NK-92 treated with Interleukin-12 subunit alpha and Interleukin-12 subunit beta, amount 100 ng/mL, for 24 hours (cell line): ENCODE measurements around the gene BRSK1.
"Not testable (repeated sequence)": the region's sequence is repeated elsewhere in the genome, so short reads cannot be mapped to it uniquely, and the experiment has no call there.

ENCODE experiments used
- DNase-seq: peaks from one replicate; lab custom pipeline; 2025; lab: John Stamatoyannopoulos, UW

BRSK1 gene

GRCh38 chr19:55329791-55330190, 46.0 kb downstream of the BRSK1 start:
- DNase-seq, result not testable (repeated sequence)

DNA sequence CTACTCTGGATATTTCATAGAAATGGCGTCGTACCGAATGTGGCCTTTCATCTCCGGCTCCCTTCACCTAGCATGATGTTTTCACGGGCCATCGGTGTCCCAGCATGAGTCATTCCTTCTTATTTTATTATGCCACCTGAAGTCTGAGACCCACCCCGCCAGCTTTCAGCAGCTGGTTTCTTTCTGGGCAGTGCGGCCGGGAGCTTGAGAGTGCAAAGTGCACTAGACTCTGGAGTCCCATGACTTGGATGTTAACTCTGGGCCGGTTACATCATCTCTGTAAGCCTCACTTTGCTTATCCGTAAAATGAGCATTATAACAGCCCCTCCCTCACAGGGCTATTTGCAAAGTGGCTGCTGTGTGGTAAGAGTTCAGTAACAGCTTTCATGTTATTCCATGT, 50.1 kb downstream of the BRSK1 start:
- no peak for DNase-seq

GRCh38 chr19:55336101-55336500, 52.3 kb downstream of the BRSK1 start:
- DNase-seq, result no peak

GRCh38 chr19:55339105-55339888, 55.5 kb downstream of the BRSK1 start, which contains the start of gene KMT5C:
Gene KMT5C (plus strand): TSS chr19:55339876. CDS start chr19:55341937, 2,061 bp downstream.
- DNase-seq, result peak; percentile 100

DNA sequence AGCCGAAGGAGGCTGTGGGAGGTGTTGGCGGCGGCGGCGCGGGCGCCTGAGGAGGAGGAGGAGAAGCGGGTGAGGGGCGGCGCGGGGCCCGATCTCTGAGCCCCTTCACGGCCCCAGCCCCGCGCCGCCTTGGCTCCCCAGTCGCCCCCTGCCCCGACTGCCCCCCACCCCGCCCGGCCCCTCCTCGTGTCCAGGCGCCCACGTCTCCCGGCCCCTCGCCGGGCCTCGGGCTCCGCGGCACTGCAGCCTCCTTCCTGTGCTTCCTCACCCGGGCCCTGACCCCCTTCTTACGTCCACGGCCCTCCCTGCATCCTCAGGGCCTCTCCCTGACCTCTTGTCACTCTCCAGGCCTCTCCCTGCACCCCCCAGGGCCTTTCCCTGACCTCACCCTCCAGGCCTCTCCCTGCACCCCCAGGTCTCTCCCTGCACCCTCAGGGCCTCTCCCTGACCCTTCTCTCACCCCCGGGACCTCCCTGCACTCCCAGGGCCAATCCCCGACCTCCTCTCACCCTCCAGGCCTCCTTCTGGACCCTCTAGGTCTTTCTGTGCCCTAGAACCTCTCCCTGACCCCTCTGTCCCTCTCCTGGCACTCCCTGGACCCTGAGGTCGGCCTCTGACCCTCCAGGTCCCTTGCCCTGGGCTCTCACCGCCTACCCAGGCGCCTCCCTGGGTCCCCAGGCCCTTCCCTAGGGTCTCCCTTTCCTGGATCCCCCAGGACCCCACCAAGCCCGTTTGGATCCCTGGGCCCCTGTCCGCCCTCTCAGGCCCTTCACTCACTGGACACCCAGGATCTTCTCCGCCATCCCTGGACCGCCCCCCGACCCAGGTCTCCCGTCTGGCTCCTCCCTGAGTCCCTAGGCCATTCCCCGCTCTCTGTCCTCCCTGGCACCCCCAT, 56.3 kb downstream of the BRSK1 start:
- DNase-seq, result no peak

- no peak for DNase-seq
Observed at GRCh38 chr19:55340784-55341147, 57.0 kb downstream of the BRSK1 start.

DNA sequence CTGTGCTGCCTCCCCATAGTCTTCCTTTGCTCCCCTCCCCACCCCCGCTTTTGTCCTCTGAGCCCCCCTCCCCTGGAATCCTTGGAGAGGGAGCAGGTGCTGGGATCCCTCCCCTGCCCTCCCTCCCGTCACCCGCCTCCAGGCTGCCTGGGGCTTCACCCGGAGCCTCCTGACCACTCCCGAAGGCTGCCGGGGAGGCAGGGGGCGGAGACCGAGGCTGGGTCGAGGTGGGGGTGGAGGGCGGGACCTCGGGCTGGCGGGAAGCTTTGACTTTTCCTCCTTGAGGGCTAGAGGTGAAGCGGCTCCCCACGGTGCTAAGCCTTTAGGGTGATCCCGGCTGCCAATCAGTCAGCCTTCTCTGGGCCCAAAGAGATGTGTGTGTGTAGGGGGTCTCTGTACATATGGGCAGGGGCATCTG, 57.4 kb downstream of the BRSK1 start:
- no peak for DNase-seq

DNA sequence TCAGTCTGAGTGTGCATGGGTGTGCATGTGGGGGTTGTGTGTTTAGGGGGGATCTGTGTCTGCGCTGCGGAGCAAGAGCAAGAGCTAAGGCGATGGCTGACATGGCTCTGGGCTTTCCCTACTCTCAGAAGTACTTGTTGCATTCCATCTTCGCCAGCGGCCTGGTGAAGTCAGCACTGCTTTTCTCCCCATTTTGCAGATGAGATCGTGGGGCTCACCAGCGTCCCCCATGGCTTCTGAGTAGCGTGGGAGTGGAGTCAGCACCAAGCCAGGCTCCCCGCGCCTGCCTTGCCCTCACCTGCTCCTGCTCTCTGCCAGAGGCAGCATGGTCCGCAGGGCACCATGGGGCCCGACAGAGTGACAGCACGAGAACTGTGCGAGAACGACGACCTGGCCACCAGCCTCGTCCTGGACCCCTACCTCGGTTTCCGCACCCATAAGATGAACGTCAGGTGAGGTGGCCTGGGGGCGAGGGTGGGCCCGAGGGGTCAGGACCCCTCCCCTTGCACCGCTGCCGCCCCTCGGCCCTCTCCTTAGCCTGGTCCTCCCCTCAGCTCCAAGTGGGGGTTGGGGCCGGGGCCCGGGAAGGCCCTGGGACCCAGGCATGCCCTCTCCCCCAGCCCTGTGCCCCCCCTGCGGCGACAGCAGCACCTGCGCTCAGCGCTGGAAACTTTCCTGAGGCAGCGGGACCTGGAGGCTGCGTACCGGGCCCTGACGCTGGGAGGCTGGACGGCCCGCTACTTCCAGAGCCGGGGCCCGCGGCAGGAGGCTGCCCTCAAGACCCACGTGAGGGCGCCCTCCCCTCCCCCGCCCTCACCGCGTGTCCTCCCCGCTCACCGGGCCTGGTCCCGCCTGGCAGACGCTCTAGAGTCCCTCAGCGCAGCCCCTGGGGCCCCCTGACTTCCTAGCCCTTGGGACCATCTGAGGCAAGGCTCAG, 58.1 kb downstream of the BRSK1 start:
- no peak for DNase-seq

- no peak for DNase-seq
Observed at GRCh38 chr19:55344444-55344843, 60.6 kb downstream of the BRSK1 start.

DNA sequence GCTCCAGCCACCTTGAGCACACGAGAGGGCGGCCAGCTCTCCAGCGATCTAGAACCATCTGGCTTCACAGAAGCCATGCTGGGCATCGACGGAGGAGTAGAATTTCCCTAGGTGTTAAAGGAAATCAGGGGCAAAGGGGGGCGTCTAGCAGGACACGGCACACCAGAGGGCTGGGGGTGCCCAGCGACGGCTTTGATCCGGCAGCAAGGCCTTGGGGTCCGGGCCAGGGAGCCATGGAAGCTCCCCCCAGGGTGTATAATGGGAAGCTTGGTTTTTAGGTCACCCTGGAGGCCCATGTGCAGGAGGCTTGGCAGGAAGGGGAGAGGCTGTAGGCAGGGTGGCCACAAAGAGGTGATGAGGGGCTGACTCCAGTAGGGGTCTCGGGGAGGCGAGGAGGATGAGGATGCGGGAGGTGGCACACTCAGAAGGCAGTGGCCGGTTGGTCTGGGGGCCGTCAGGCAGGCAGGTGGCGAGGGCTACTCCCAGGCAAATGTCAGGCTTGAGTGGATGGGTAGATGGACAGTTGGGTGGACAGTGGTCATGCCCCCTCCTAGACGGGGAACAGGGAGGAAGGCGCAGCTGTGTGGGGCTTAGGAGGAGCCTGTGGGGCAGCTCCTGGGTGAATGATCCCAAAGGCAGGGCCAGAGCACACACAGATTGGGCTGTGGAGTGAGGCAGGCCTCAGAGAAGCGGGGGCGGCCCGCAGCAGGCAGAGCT, 61.5 kb downstream of the BRSK1 start:
- no peak for DNase-seq

- DNase-seq, result no peak
Observed at GRCh38 chr19:55345818-55346724, 62.3 kb downstream of the BRSK1 start.

DNA sequence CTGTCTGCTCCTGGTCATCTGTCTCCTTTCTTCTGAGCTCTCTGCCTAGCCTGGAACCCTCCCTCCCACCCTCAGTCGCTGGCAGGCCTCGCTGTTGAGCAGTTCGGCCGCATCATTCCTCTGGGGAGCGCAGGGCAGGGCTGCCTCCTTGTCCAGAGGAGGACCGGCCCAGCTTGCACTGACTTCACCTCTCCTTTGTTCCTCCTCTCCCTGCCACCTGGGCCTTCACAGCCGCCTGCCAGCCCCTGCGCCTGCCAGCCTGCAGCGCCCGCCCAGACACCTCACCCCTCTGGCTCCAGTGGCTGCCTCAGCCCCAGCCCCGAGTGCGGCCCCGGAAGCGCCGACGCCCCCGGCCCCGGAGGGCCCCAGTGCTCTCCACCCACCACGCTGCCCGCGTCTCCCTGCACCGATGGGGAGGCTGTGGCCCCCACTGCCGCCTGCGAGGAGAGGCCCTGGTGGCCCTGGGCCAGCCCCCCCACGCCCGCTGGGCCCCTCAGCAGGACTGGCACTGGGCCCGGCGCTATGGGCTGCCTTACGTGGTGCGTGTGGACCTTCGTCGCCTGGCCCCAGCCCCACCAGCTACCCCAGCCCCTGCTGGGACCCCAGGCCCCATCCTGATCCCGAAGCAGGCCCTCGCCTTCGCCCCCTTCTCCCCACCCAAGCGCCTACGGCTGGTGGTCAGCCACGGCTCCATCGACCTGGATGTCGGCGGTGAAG, 63.1 kb downstream of the BRSK1 start:
- DNase-seq, result no peak

GRCh38 chr19:55347442-55348009, 63.7 kb downstream of the BRSK1 start:
- DNase-seq, result no peak

- no peak for DNase-seq
Observed at GRCh38 chr19:55348317-55349034, 64.7 kb downstream of the BRSK1 start.

GRCh38 chr19:55350620-55351315, 67.0 kb downstream of the BRSK1 start:
- DNase-seq, result no peak

- DNase-seq, result no peak
Observed at GRCh38 chr19:55352040-55352439, 68.2 kb downstream of the BRSK1 start.

DNA sequence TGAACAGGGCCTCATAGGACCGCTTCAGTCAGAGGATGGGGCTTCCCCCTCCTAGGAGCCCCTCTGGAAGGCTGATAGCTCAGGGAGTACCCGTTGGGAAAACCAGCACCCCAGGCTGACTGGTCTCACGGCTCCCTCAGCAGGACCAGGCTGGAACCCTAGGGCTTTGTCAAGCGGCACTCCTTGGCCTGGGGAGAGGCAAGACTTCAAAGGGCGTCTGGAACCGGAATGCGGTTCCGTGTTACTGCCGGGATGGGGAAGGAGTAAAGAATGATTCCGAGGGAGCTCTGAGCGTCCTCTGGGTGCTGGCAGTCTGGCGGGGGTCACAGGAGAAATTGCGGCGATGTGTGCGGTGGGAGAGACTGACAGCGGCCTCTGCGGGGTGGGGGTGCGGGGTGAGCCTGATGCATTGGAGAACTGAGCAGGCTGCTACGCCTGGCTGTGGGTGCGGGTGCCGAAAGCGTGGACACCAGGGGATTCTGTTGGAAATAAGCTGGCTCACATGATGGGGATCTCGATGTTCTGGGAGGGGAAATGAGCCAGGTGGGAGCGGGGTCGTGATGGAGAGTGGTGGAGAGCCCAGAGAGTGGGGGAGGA, 68.8 kb downstream of the BRSK1 start:
- no peak for DNase-seq
